ENCODE data around the gene MAD1L1. TPM values are rescaled to one million over a fixed set of nuclear protein-coding genes. Genes with fewer than 3 reads are reported as not detected.
"Not testable (repeated sequence)": the region's sequence is repeated elsewhere in the genome, so short reads cannot be mapped to it uniquely, and the experiment has no call there.

The MAD1L1 gene
- total and polyA plus RNA-seq, 2 of the 4 experiments (the other 2 are of a cell fraction), result 29.0 to 40.9 TPM

- no peak overlapping the region for H3K4ac ChIP-seq (ENCODE audit: low read depth, low read length)
- no peaks in the 10 kb centered on the region for H3K27me3 ChIP-seq (ENCODE audit: control insufficient read depth, insufficient read depth, low read length)
- H2BK20ac ChIP-seq (ENCODE audit: low read depth, low read length), result no peak overlapping the region
- CTCF ChIA-PET, result no interaction called here
- H3K4me3 ChIP-seq (ENCODE audit: insufficient read depth, low read depth, low read length), result no peak overlapping the region
- BruUV-seq (replicated peaks), result no TSS peak
- intact Hi-C loops (cut with micrococcal nuclease) (no loop called here), dilution Hi-C loops (cut with HindIII; ENCODE audit: low sequenced_read_pairs, unreplicated experiment) (no loop called here), in situ Hi-C loops (cut with MboI; ENCODE audit: low sequenced_read_pairs) (no loop called here)
- no peak overlapping the region for H3K56ac ChIP-seq (ENCODE audit: extremely low read depth, insufficient read depth, low read length)
- POLR2A ChIA-PET (ENCODE audit: unreplicated experiment), result no interaction called here
- no peak overlapping the region for H4K91ac ChIP-seq (ENCODE audit: insufficient read depth, low read depth, low read length)
- H3K27ac ChIP-seq (ENCODE audit: insufficient read depth, low read length), result no peak overlapping the region
- no peak overlapping the region for H2BK5ac ChIP-seq (ENCODE audit: low read depth, low read length, poor library complexity, severe bottlenecking)
- DNase-seq, result no peak
- H2AK9ac ChIP-seq (replicated peaks; ENCODE audit: low read depth, low read length, poor library complexity), result no peak overlapping the region
- no peak overlapping the region for H3K4me2 ChIP-seq (ENCODE audit: low read depth, low read length)
- H3K9me3 ChIP-seq (ENCODE audit: control insufficient read depth, insufficient read depth, low read length), result no peaks in the 10 kb centered on the region
- H3K4me1 ChIP-seq (ENCODE audit: control insufficient read depth, insufficient read depth, low read length), result no peaks in the 10 kb centered on the region
- no peak overlapping the region for H2BK120ac ChIP-seq (ENCODE audit: low read depth, low read length)
- no peak overlapping the region for H4K8ac ChIP-seq (ENCODE audit: low read depth in 2 of 2, low read length in 2 of 2)
- no peaks in the 10 kb centered on the region; the same call in none of the 2 replicates for H4K20me1 ChIP-seq (ENCODE audit: insufficient read depth, low read length)
- H3K36me3 ChIP-seq (ENCODE audit: control insufficient read depth, insufficient read depth, low read length), result no peaks in the 10 kb centered on the region
- H2AFZ ChIP-seq (replicated peaks; ENCODE audit: low read length, poor library complexity), result no peak overlapping the region
- H3K14ac ChIP-seq (replicated peaks; ENCODE audit: low read depth, low read length), result no peak overlapping the region
- H3K18ac ChIP-seq (ENCODE audit: low read depth, low read length), result no peak overlapping the region
- no peak for TF ChIP-seq RFX5 (IDR thresholded peaks at IDR 0.05; ENCODE audit: low read depth, low read length)
- TF ChIP-seq BHLHE40 (IDR thresholded peaks at IDR 0.05; ENCODE audit: low read depth, low read length), result no peak
- TF ChIP-seq NFE2L2 (IDR thresholded peaks at IDR 0.05; ENCODE audit: low read depth, low read length), result no peak
- TF ChIP-seq, protein P1, sequence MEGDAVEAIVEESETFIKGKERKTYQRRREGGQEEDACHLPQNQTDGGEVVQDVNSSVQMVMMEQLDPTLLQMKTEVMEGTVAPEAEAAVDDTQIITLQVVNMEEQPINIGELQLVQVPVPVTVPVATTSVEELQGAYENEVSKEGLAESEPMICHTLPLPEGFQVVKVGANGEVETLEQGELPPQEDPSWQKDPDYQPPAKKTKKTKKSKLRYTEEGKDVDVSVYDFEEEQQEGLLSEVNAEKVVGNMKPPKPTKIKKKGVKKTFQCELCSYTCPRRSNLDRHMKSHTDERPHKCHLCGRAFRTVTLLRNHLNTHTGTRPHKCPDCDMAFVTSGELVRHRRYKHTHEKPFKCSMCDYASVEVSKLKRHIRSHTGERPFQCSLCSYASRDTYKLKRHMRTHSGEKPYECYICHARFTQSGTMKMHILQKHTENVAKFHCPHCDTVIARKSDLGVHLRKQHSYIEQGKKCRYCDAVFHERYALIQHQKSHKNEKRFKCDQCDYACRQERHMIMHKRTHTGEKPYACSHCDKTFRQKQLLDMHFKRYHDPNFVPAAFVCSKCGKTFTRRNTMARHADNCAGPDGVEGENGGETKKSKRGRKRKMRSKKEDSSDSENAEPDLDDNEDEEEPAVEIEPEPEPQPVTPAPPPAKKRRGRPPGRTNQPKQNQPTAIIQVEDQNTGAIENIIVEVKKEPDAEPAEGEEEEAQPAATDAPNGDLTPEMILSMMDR (conservative IDR thresholded peaks at IDR 0.05; ENCODE audit: low read depth, low read length), result no peak
- no peak overlapping the region for H4K5ac ChIP-seq (ENCODE audit: low read depth, low read length)
- H2AK5ac ChIP-seq (ENCODE audit: low read depth, low read length), result no peak overlapping the region
- no peaks in the 10 kb centered on the region for H3K9me1 ChIP-seq (ENCODE audit: insufficient read depth, low read length)
- no peak overlapping the region for H3K9ac ChIP-seq (ENCODE audit: low read depth, low read length)
- H3K23ac ChIP-seq (ENCODE audit: low read depth, low read length), result no peak overlapping the region
- ATAC-seq (ENCODE audit: low read depth), result no peak
- H2BK15ac ChIP-seq (ENCODE audit: low read depth, low read length), result no peak overlapping the region
- 90% methylated on average over 11 of the region's 19 CpGs; no CpG with 5 or more reads in 1 of the 2 experiments for WGBS, 2 experiments (ENCODE audit: extremely low coverage in 2 of 2, insufficient read length in 1 of 2)
- H3K79me1 ChIP-seq (ENCODE audit: low read depth in 1 of 2, low read length in 2 of 2), result no peaks in the 10 kb centered on the region
These were observed 370.8 kb downstream of the MAD1L1 start for GRCh38 chr7:1861799-1862458.

DNA sequence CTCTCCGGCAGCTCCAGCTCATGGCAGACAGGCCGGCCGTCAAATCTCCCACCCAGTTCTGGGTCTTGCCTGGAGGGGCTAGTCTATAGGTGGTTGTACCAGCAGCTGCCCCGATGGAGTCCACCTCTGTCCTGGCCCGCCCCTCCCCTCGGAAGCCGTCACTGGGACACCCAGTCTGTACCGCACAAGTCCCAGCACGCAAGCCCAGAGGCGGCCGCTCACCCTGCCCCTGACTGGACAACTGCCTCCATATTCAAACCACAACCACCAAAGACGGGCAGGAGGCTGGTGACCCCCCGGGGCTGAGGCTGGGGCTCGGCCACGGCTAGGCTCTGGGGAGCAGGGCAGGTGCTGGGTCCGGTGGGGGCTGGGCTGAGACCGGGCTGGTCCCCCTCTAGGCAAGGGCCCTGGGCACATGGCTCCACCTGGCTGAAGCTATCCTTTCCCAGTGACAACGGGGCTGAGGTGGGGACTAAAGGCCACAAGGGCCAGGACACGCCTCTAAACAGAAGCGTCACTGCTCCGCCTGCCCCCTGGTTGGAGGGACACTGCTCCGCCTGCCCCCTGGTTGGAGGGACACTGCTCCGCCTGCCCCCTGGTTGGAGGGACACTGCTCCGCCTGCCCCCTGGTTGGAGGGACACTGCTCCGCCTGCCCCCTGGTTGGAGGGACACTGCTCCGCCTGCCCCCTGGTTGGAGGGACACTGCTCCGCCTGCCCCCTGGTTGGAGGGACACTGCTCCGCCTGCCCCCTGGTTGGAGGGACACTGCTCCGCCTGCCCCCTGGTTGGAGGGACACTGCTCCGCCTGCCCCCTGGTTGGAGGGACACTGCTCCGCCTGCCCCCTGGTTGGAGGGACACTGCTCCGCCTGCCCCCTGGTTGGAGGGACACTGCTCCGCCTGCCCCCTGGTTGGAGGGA lies 371.6 kb downstream of the MAD1L1 start:
- H3K4me3 ChIP-seq (ENCODE audit: insufficient read depth, low read depth, low read length); H2BK5ac ChIP-seq (ENCODE audit: low read depth, low read length, poor library complexity, severe bottlenecking); H4K20me1 ChIP-seq (ENCODE audit: insufficient read depth, low read length); H3K23ac ChIP-seq (ENCODE audit: low read depth, low read length); H3K4me2 ChIP-seq (ENCODE audit: low read depth, low read length); H2AK5ac ChIP-seq (ENCODE audit: low read depth, low read length); H4K5ac ChIP-seq (ENCODE audit: low read depth, low read length); H2BK20ac ChIP-seq (ENCODE audit: low read depth, low read length); H3K9me3 ChIP-seq (ENCODE audit: control insufficient read depth, insufficient read depth, low read length); DNase-seq; H3K4me1 ChIP-seq (ENCODE audit: control insufficient read depth, insufficient read depth, low read length); H4K91ac ChIP-seq (ENCODE audit: insufficient read depth, low read depth, low read length); H3K4ac ChIP-seq (ENCODE audit: low read depth, low read length); H3K36me3 ChIP-seq (ENCODE audit: control insufficient read depth, insufficient read depth, low read length); ATAC-seq (ENCODE audit: low read depth); dilution Hi-C loops (cut with HindIII; ENCODE audit: low sequenced_read_pairs, unreplicated experiment); H3K79me1 ChIP-seq (ENCODE audit: low read depth in 1 of 2, low read length in 2 of 2); H3K9ac ChIP-seq (ENCODE audit: low read depth, low read length); H2BK120ac ChIP-seq (ENCODE audit: low read depth, low read length); CTCF ChIA-PET; BruUV-seq (replicated peaks); H3K14ac ChIP-seq (replicated peaks; ENCODE audit: low read depth, low read length); H3K18ac ChIP-seq (ENCODE audit: low read depth, low read length); H3K9me1 ChIP-seq (ENCODE audit: insufficient read depth, low read length); H3K27ac ChIP-seq (ENCODE audit: insufficient read depth, low read length); in situ Hi-C loops (cut with MboI; ENCODE audit: low sequenced_read_pairs); POLR2A ChIA-PET (ENCODE audit: unreplicated experiment); intact Hi-C loops (cut with micrococcal nuclease); H2BK15ac ChIP-seq (ENCODE audit: low read depth, low read length); H2AFZ ChIP-seq (replicated peaks; ENCODE audit: low read length, poor library complexity); H3K56ac ChIP-seq (ENCODE audit: extremely low read depth, insufficient read depth, low read length); H4K8ac ChIP-seq (ENCODE audit: low read depth in 2 of 2, low read length in 2 of 2); H2AK9ac ChIP-seq (replicated peaks; ENCODE audit: low read depth, low read length, poor library complexity); H3K27me3 ChIP-seq (ENCODE audit: control insufficient read depth, insufficient read depth, low read length): not testable (repeated sequence)
- WGBS, 2 experiments (ENCODE audit: extremely low coverage in 2 of 2, insufficient read length in 1 of 2), result 100% methylated on average over 1 of the region's 33 CpGs; no CpG with 5 or more reads in 1 of the 2 experiments
